Posterior vena cava (tissue), 2 donors: Measurements from ENCODE around the gene ZMAT3. TPM values are rescaled to one million over a fixed set of nuclear protein-coding genes. Genes with fewer than 3 reads are reported as not detected.
"Not testable (repeated sequence)": the region's sequence is repeated elsewhere in the genome, so short reads cannot be mapped to it uniquely, and the experiment has no call there.

Source experiments
- DNase-seq: peaks from one replicate; pipeline ENCODE4 v3.0.0-alpha.2; 2020; ENCODE audit warnings: low spot score
- intact Hi-C, 2 donors: fragments of 100-400 bp; cut with DNase I; formaldehyde crosslinking; loops; one replicate each; pipeline versions ENCODE4 v1.14.1 to v1.14.2; 2022 to 2023
- long read RNA-seq, 2 donors: library from polyadenylated mRNA; unstranded; transcript quantifications; one replicate each; pipeline ENCODE4 v2.0.0, GENCODE V29; 2020 to 2021
- total RNA-seq, 2 donors: library from RNA; stranded (reverse); fragmentation: NEBNext Ultra II Directional; extraction: Animal tissue kit (Norgen Biotek cat#: 25700); gene quantifications; one replicate each; pipeline ENCODE4 v1.2.1, GENCODE V29; 2021
- donor health status: DM: yes; HTN: yes; CAD: no.
- donor health status: DM: yes; HTN: yes; CAD: no.

Gene ZMAT3
- 10 to 100 TPM; 27.9 to 28.4 TPM for total RNA-seq
- long read RNA-seq, donor 1, full-length matches to known transcripts: 1 of 15 reads
- long read RNA-seq, donor 1, partial matches to known transcripts: 3 of 15 reads
- long read RNA-seq, donor 1, other reads (novel, unspliced or antisense): 11 of 15 reads
- long read RNA-seq, donor 2, full-length matches to known transcripts: 2 of 14 reads
- long read RNA-seq, donor 2, partial matches to known transcripts: 6 of 14 reads
- long read RNA-seq, donor 2, other reads (novel, unspliced or antisense): 6 of 14 reads

GRCh38 chr3:179071323-179072099, at the start of gene ZMAT3:
ZMAT3 (minus strand) TSS chr3:179071809; CDS start chr3:179067752, 4,057 bp downstream.
- intact Hi-C loops: no loop called here
- DNase-seq: peak; percentile 96

- intact Hi-C loops: no loop called here
- no peak for DNase-seq
Measured at GRCh38 chr3:179116816-179117215, 45.2 kb upstream of the ZMAT3 start.

- DNase-seq, intact Hi-C loops: not testable (repeated sequence)
Measured at GRCh38 chr3:179115444-179115843, 43.8 kb upstream of the ZMAT3 start.

GRCh38 chr3:179113903-179114302, 42.3 kb upstream of the ZMAT3 start:
- DNase-seq: no peak
- intact Hi-C loops: no loop called here

GRCh38 chr3:179108086-179108485, 36.5 kb upstream of the ZMAT3 start:
- intact Hi-C loops: loop anchor here in 1 of 2 donors (5.0 kb wide), 1 partner anchor 209 kb away; no protein-coding TSS in a partner anchor

GRCh38 chr3:179107617-179108016, 36.0 kb upstream of the ZMAT3 start:
- intact Hi-C loops: loop anchor here in 1 of 2 donors (5.0 kb wide), 1 partner anchor 210 kb away; no protein-coding TSS in a partner anchor
- DNase-seq: no peak

More at GRCh38 chr3:179108086-179108485, 36.5 kb upstream of the ZMAT3 start:
- no peak for DNase-seq

- DNase-seq: no peak
- intact Hi-C loops: loop anchor here in 1 of 2 donors (5.0 kb wide), 1 partner anchor 211 kb away; no protein-coding TSS in a partner anchor
Measured at GRCh38 chr3:179105881-179106280, 34.3 kb upstream of the ZMAT3 start.

- DNase-seq: no peak
- intact Hi-C loops: no loop called here
Measured at GRCh38 chr3:179100652-179101051, 29.0 kb upstream of the ZMAT3 start.

GRCh38 chr3:179098388-179099077, 26.9 kb upstream of the ZMAT3 start:
- no peak for DNase-seq
- intact Hi-C loops: no loop called here

GRCh38 chr3:179093807-179094206, 22.2 kb upstream of the ZMAT3 start:
- DNase-seq: no peak
- intact Hi-C loops: no loop called here

- intact Hi-C loops: no loop called here
- DNase-seq: no peak
Measured at GRCh38 chr3:179091113-179091512, 19.5 kb upstream of the ZMAT3 start.

GRCh38 chr3:179088306-179088705, 16.7 kb upstream of the ZMAT3 start:
- intact Hi-C loops: no loop called here
- no peak for DNase-seq

GRCh38 chr3:179083977-179084376, 12.4 kb upstream of the ZMAT3 start:
- no peak for DNase-seq
- intact Hi-C loops: loop anchor here in 1 of 2 donors (5.0 kb wide), 1 partner anchor 367 kb away; no protein-coding TSS in a partner anchor

- intact Hi-C loops: loop anchor here in 1 of 2 donors (5.0 kb wide), 1 partner anchor 365 kb away; no protein-coding TSS in a partner anchor
Measured at GRCh38 chr3:179082416-179082815, 10.8 kb upstream of the ZMAT3 start.

GRCh38 chr3:179081885-179082284, 10.3 kb upstream of the ZMAT3 start:
- intact Hi-C loops: loop anchor here in 1 of 2 donors (5.0 kb wide), 1 partner anchor 365 kb away; no protein-coding TSS in a partner anchor
- no peak for DNase-seq

More at GRCh38 chr3:179082416-179082815, 10.8 kb upstream of the ZMAT3 start:
- no peak for DNase-seq

GRCh38 chr3:179079537-179079936, 7.9 kb upstream of the ZMAT3 start:
- DNase-seq: no peak
- intact Hi-C loops: no loop called here

GRCh38 chr3:179076243-179077027, 4.8 kb upstream of the ZMAT3 start:
- intact Hi-C loops: no loop called here
- DNase-seq: no peak

GRCh38 chr3:179074656-179075055, 3.0 kb upstream of the ZMAT3 start:
- intact Hi-C loops: no loop called here

GRCh38 chr3:179073816-179074215, 2.2 kb upstream of the ZMAT3 start:
- no peak for DNase-seq
- intact Hi-C loops: no loop called here

More at GRCh38 chr3:179074656-179075055, 3.0 kb upstream of the ZMAT3 start:
- no peak for DNase-seq
